ENCODE results near the gene AR.

AR gene

GRCh38 chrX:67564475-67564874, 20.7 kb downstream of the AR start:
- DNase-seq = no peak

GRCh38 chrX:67568769-67569168, 24.9 kb downstream of the AR start:
- no peak for DNase-seq

- DNase-seq = no peak
These were observed 27.0 kb downstream of the AR start for GRCh38 chrX:67570839-67571238.

GRCh38 chrX:67574696-67575095, 30.9 kb downstream of the AR start:
- DNase-seq = no peak

GRCh38 chrX:67582436-67582835, 38.6 kb downstream of the AR start:
- DNase-seq = no peak

- no peak for DNase-seq
These were observed 39.4 kb downstream of the AR start for GRCh38 chrX:67583171-67583570.

GRCh38 chrX:67585401-67585800, 41.6 kb downstream of the AR start:
- DNase-seq = no peak

GRCh38 chrX:67587946-67588624, 44.3 kb downstream of the AR start:
- DNase-seq = no peak

- no peak for DNase-seq
These were observed 53.3 kb downstream of the AR start for GRCh38 chrX:67596839-67597790.

GRCh38 chrX:67599532-67599931, 55.7 kb downstream of the AR start:
- no peak for DNase-seq

- no peak for DNase-seq
These were observed 58.0 kb downstream of the AR start for GRCh38 chrX:67601771-67602170.

- no peak for DNase-seq
These were observed 61.3 kb downstream of the AR start for GRCh38 chrX:67604979-67605703.

- DNase-seq = no peak
These were observed 63.6 kb downstream of the AR start for GRCh38 chrX:67607466-67607865.

GRCh38 chrX:67610282-67610681, 66.5 kb downstream of the AR start:
- no peak for DNase-seq

- no peak for DNase-seq
These were observed 68.4 kb downstream of the AR start for GRCh38 chrX:67612231-67612630.

GRCh38 chrX:67613366-67613765, 69.5 kb downstream of the AR start:
- DNase-seq = no peak

- DNase-seq = no peak
These were observed 70.2 kb downstream of the AR start for GRCh38 chrX:67613996-67614395.

GRCh38 chrX:67614423-67614822, 70.6 kb downstream of the AR start:
- no peak for DNase-seq

- no peak for DNase-seq
These were observed 75.4 kb downstream of the AR start for GRCh38 chrX:67619253-67619652.

- no peak for DNase-seq
These were observed 78.3 kb downstream of the AR start for GRCh38 chrX:67622053-67622585.

GRCh38 chrX:67624325-67624724, 80.5 kb downstream of the AR start:
- no peak for DNase-seq

- DNase-seq = no peak
These were observed 91.6 kb downstream of the AR start for GRCh38 chrX:67635424-67635823.

GRCh38 chrX:67636532-67636931, 92.7 kb downstream of the AR start:
- no peak for DNase-seq
